Suppressor macrophage treated with lipopolysaccharide for 1 hour (primary cell): ENCODE measurements around the gene CADPS.

Experiments
- DNase-seq, 3 donors: peaks; one replicate each; pipeline ENCODE4 v3.0.0-alpha.2; 2020 to 2022

CADPS gene

DNA sequence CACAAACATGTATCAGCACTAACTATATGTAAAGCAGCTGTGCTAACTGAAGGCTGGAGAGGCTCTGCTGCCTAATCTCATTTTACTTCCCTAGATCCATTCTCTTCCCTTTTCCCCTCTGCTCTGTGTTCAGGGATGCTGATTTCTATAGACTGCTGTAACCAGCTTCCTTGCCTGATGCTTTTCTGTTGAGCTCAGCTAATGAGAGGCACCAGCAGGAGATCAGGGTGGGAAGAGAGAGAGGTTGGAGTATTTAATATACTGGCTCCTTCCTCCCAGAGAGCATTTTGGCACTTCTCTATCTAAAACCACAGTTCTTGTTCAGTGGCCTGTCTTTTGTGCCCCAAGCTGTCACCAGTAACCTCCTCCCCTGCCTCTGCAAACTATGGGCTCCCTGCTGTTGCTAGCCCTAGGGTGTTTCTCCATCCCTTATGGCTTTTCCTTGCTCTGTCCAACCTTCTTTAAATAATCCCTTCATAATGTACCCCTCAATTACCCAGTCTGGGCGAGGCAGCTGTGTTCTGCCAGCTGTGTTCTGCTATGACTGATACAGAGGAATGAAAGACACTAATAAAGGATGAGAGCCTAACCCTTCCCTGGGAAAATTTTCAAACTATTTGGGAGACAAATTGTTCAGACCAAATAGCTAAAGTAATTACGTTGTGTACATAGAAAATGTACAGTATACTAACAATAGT lies 69.5 kb downstream of the CADPS start:
- DNase-seq: no peak

DNA sequence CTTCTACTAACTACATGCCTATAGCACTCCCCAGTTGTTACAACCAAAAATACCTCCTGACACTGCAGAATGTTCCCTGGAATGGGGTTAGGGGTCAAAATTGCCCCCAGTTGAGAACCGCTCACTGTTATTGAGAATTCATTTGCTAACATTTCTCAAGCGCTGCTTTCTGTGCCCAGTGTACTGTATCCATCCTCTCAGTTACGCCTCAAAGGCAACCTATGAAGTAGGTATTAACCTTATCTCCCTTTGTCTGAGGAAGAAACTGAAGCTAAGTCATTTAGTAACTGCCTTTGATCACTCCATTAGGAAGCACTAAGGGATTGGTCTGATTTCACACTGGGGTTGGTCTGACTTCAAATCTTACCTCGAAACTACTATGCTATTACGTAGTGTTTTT lies 70.1 kb downstream of the CADPS start:
- DNase-seq: no peak

DNA sequence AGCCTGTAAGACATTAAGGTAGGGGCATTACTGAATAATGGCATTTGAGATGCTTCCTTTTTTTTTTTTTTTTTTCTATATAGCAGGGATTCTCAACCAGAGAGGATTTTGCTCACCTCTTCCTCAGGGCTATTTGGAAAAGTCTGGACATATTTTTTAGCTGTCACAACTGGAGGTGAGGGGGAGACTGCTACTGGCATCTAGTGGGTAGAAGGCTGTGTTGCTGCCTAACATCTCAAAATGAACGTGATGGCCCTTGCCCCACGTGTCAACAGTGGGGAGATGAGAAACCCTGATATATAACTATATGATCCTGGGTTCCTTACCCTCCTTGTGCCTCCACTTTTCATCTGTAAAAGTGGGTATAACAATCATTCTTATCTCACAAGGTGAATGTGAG lies 71.9 kb downstream of the CADPS start:
- no peak for DNase-seq

DNA sequence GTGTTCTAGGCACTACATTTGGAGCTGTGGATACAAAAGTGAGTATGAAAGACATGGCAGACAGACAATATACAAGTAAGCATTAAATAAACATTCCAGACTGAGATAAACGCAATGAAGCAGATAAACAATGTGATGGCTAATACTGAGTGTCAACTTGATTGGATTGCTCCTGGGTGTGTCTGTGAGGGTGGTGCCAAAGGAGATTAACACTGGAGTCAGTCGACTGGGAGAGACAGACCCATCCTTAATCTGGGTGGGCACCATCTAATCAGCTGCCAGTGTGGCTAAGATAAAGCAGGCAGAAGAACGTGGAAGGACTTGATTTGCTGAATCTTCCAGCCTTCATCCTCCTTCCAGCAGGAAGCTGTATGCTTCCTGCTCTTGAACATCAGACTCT lies 77.2 kb downstream of the CADPS start:
- DNase-seq: no peak

DNA sequence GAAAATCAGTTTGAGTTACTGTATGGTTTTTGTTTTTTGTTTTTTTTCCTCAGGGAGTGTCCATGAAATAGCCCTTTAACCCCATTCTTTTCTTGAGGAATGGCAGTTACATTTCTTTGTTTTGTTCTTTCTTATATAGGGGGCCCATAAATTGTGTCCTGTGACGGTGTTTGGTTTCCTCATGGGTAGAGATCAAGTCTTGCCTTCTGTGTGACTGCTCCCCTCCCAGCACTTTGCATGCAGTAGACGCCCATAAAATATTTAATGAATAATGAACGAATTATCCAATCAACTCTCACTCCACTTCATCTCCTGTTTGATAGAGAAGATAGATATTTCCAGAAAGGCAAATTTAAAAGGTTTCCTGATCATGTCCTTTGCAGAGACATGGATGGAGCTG lies 78.1 kb downstream of the CADPS start:
- no peak for DNase-seq

DNA sequence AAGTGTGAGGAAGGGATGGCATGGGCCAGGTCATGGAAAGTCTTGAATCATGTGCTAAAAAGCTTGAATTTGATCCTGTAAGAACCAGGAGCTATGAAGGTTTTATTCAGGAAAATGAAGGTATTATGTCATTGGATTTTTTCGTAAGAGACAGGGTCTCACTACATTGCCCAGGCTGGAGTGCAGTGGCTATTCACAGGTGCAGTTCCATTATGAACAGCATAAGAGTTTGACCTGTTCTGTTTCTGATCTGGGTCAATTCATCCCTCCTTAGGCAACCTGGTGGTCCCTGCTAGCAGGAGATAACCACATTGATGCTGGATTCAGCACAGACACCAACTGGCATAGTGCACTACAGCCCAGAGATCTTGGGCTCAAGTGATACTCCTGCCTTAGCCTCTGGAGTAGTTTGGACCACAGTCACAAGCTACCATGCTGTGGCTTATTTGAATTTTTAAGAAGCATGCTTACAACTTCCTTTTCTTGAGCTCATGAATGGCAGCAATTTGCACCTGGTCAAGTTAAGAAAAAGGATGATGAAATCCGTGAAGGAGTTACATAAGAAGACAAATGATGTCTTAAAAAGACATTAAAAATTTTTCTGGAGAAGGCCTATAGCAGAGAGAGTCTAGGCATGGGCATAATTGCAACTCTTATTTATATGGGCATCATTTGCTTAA lies 79.1 kb downstream of the CADPS start:
- no peak for DNase-seq

DNA sequence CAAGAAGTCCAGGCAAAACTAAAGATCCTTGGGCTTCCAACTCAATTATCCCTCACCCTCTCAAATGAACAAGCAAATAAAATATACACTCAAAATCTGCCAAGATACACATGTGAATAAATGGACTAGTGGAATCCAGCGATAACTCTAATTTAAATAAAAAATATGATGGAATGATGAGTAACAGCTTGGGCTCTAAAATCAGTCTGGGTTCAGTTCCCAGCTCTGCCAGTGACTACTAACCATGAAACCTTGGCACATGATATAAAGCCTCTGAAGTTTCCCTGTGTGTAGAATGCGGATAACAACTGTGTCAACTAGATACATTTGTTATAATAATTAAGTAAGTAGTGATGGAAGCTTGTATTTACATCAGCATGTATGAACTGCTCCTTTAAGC lies 81.3 kb downstream of the CADPS start:
- no peak for DNase-seq

DNA sequence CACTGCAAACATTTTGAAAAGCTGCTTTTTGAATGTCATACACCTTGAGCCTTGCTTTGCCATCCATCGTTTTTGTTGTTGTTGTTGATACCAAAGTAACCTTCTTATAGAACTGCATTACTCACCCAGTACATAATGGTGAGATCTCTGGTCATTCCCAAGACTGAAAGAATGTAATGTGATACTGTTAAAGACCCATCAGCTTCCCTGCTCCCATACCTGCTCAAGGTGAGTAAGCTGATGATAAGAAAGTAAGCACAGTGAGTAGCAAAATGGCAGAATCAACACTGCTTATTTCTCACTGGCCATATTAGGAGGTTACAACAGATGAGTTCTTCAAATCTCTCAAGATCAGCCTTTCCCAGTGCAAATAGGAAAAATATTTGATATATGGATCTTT lies 89.8 kb downstream of the CADPS start:
- DNase-seq: no peak

DNA sequence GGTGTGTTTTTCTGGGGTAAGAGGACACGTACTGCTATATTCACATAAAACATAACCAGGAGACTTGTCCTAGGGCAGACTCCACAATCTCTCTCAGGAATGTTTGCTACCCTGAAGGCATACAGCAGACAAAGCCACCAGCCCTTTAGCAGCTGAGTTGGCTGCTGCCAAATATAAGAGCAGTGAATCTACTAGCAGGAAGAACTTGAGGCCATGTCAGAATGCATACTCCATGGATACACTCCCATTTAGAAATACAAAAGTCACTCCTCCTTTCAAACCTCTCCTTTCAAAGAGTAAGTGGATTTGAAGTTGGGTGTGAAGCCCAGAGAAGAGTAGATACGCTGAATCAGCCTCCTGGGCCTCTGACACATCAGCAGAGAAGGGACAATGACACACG lies 94.1 kb downstream of the CADPS start:
- DNase-seq: no peak

DNA sequence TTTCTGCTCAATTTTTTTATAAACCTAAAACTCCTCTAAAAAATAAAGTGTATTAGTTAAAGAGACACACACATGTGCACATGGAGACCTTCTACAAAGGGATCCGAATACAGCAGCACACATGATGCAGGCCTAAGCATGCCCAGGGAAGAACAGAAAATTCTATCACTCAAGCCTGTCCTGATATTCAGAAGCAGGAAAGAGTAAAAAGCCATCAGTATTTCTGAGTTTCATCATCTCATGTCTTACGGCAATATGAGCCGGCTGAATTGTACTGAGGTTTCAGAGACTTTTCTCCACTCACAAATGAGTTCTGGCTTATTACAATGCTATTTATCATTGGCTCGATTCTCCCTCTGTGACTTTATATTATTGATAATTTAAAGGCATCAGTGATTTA lies 97.5 kb downstream of the CADPS start:
- DNase-seq: no peak

DNA sequence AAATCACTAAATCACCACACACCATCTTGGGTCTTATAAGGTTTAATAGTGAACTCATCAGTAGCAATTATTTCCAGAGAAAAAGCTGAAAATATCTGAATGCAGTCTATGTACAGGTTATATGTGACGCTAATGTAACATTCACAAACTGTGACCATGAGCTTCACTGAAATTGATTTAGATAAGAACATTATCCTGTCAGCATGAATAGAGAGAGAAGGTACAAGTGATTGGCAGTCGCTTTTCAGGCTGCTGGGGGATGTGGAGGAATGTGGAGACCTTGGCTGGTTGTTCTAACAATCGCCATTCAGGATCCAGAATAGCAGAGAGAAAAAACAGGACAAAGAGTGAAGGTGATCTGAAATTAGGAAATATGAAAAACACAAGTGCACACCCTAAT lies 98.1 kb downstream of the CADPS start:
- no peak for DNase-seq

DNA sequence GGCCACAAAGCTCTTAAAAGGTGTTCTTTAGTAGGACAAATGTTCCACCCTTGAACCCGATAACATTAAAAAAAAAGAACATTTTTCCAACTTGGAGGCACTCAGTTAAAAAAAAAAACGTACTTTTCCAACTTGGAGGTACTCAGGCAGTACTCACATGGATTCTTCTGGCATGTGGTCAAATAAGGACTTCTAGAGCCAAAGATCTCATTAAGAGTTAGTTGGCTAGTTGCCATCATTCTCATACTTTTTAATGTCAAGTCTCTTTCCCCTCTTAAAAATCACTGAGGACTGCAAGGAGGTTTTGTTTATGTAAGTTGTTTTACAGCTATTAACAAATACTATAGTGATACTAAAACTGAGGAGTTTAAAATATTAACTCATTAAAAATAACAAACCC lies 101.0 kb downstream of the CADPS start:
- no peak for DNase-seq

DNA sequence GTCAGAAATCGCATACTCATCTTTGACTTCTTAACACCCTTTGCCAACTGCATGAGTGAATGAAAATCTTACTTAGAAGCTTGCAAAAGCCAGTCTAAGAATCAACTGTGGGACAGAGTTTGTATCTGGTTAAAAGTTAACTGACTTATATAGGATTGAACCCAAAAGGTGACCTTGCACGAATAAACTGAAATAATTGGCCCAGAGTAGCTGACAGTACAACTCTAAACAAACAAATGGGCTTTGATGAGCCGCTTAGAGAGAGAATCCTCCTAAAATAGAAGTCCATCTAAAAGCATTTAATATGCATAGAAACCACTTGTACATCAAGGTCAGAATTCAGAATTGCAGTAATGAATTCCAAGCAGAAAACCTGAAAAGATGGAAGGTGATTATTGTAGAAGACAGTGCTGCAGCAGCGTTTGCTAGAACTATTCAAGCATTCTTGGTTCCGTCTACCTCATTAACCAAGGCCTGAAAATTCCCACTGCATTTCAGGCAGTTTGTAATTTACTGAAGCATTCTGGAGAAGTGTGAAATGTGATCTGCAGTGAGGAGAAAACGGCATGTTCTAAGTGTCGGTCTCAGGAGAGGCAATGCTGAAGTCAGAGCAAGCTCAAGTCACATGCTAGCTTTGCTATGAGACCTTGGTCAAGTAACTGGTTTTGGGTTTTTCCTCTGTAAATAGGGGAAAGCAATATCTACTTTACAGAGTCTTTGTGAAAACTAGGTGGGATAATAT lies 103.7 kb downstream of the CADPS start:
- DNase-seq: no peak

DNA sequence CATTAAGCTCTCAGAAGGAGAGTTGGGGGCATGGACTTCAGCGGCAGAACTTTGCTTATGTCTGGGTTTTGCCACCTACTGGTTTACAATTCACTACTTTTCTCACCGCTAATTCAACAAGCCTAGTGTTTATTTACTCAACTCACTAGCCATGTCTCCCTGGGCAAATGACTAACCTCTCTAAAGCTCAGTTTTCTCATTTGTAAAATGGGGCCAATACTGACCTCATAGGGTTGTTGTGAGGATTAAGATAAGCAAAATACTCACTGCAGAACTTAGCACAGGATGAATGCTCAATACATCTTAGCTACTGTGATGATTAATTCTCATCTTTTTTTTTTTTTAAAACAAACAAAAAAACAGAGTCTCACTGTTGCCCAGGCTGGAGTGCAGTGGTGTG lies 106.3 kb downstream of the CADPS start:
- DNase-seq: no peak

DNA sequence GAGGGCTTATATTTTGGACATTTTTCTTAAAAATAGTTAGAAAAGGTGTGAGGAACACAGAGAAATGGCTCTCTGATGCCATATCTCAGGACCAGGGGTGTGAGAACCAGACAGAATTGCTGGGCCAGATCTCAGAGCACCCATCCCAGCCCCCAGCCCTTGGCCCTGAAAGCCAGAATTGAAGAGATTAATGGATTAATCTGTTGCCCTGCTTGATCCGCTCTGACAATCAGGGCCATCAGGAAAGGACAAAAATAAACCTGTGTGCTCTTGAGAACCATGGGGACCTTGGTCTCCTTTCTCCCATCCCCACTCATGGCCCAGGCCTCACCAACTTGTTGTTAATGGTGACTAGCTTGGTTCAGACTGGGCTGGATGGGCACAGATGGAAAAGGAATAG lies 113.5 kb downstream of the CADPS start:
- DNase-seq: no peak

DNA sequence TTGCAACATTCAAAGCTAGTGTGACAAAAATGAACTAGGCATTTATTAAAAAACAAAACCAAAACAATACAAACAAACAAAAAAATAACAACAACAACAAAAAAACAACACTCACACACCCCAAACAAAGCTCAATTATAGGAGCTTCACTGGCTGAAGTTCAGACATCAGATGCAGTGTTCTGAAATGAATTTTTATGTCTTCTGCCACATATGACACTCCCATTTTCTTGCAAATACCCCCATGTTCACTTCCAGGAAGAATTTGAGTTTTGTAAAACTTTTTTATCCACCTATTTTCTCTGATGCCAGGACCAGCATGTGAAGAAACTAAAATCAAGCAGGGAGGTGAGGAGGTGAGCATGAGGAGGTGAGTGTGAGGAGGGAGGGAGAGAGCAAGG lies 113.9 kb downstream of the CADPS start:
- no peak for DNase-seq

DNA sequence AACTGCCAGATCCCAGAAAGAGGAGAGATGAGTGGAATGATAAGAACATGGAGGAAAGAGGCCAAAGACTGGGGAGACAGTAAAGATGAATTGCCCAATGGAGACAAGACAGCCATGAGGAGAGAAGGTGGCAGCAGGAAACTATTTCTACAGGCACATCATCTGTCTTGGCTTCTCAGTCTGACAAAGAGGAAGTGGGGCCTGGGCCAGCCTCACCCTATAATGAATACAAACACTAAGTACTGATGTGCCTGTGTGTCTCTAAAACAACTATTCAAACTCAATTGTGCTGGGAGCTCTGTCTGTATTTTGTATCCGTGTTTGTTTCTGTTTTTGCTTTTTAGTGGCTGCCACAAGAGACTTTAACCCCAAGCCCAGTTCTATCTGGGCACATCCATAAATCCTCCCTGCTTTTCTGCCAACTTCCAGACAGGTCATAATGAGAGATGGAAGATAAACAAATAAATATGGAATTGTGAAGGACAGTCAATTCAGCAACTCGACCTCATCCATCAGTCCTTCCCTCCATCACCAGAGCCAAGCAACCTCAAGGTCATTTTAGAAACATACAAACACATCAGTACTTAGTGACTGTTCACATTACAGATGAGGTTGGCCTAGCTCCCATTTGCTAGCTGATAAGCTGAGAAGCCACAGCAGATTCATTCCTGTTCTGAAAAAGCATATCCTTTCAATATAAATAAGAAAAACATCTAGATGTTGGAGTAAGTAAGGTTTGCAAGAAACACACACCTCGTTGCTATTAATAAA lies 116.7 kb downstream of the CADPS start:
- no peak for DNase-seq

DNA sequence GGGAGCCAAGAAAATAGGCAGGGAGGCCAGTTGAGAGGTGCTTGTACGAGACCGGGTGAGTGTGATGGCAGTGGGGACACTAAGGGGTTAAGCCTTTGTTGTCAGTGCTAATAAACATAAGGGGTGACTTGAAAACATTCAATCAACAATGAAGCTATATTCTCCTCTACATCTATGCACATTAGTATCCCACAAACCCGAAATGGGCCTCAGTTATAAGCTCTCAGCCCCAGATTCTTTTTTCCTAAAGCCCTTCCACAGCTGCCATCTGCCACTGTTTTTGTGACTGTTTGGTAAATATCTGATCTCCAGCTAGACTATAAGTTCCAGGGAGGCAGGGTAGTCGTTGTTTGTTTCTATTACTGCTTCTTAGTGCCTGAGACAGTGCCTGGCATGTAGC lies 118.2 kb downstream of the CADPS start:
- no peak for DNase-seq

DNA sequence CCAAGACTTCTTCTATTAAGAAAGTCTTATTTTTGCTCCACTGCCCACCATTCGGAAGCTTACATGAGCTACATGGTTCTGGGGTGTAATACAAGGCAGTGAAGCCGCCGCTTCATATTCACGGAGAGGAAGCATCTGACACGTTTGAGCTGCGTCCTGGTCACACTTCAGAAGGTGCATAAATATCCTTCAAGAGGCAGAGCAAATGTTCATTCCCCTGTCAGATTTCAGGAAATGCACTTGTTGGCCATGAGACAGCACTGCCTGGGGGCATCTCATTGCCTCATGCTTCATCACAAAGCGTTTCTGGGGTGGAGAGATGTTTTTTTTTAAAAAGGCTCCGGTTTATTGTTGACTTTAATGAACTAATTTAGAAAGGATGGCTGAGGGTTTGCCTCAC lies 119.9 kb downstream of the CADPS start:
- DNase-seq: no peak

DNA sequence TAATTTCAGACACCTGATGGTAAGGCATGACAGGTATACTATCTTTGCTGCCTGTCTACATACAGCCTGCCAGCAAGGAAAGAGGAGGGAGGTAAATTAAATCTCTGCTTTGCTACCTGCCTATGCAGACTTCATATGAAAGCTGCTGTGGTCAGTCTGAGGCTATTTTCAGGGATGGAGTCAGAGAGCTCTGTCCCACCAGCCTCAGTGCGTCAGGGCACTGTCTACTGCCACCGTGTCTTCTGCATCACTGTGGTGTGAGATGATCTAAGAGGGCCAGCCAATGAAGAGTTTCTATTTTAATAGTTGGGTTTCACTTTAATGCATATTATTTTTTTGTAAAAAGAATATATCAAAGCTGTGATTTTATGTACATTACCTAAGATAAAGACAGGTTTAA lies 125.6 kb downstream of the CADPS start:
- no peak for DNase-seq

DNA sequence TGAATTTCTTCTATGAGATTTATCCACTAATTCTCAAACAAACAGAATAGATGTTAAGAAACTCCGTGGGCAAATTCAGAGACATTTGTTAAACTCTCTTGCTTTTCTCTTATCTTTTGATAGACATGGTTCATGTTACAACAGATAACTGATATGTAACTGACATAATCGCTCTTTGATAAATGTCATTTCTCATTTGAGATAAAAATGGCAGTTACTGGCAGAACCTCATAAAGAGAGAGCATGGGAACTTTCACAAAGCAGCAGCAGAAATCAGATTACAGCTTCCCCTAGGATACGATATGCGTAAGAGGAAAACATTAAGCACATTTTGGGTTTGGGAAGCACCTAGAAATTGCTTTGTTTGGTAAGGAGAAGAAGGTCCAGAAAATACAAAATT lies 126.1 kb downstream of the CADPS start:
- no peak for DNase-seq

DNA sequence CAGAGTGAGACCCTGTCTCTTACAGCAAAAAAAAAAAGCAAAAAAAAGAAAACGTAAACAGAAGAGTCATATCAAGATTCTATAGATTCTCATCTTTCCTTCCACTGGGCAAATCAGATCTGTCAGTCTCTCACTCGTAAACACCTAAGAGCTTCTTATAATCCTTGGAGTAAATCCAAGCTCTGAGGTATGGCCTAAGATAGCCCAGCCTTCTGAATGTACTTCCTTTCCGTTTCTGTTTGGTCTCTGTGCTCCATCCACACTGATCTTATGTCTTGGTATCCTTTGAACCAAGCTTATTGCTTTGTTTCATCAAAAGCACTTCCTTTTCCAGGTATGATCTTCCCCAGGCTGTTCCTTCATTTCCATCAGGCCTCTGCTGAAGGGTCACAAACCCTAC lies 137.8 kb downstream of the CADPS start:
- no peak for DNase-seq

DNA sequence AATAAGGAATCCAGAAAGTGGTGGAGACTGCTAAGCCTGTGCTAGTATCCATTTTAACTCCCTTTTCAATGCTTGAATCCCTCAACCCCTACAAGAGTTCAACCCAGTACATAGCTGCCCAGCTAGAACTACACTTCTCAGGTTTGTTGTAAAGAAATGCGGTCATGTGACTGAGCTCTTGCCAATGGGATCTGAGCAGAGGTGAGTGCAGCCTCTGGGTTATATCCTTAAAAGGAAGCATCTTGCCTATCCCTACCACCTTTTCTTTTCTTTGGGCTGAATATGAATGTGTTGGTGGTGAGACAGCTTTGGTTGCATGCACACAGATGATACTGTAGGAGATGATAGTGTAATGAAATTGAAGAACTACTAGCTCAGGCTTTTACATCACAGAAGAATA lies 139.7 kb downstream of the CADPS start:
- DNase-seq: no peak
